Common myeloid progenitor, CD34-positive (primary cell): ENCODE data around the gene ACOT8.

ENCODE experiments used
- CTCF ChIA-PET: fragments of 350-600 bp; sonication (Branson Sonifier 250); formaldehyde crosslinking; loops from one replicate; lab custom pipeline; 2021; ENCODE audit warnings: antibody characterized with exemption; lab: Charles Lee
- POLR2A ChIA-PET: fragments of 350-600 bp; sonication (Branson Sonifier 250); formaldehyde crosslinking; loops from one replicate; lab custom pipeline; 2021; ENCODE audit warnings: antibody characterized with exemption; lab: Charles Lee
- DNase-seq, 3 donors: peaks; one replicate each; pipeline versions ENCODE4 v3.0.0 to v3.0.0-alpha.2; 2013
- H3K27ac ChIP-seq, 2 experiments: 1 replicate in 1 of 2; 2 replicates in 1 of 2; pipeline ENCODE4 v1.7.0; 2013; ENCODE audit warnings: inconsistent platforms in 2 of 2, low read length in 2 of 2, mild to moderate bottlenecking in 2 of 2, low read depth in 1 of 2, moderate library complexity in 1 of 2; ENCODE audit not compliant: severe bottlenecking in 2 of 2, insufficient read depth in 1 of 2, poor library complexity in 1 of 2
- H3K27me3 ChIP-seq, 5 experiments: replicated peaks in 2 of 5; 1 replicate in 3 of 5; 2 replicates in 2 of 5; pipeline versions ENCODE4 v1.6.1 to v1.7.0; 2013; ENCODE audit warnings: low read length in 4 of 5, mild to moderate bottlenecking in 2 of 5, moderate library complexity in 2 of 5, inconsistent platforms in 1 of 5; ENCODE audit not compliant: insufficient read depth in 5 of 5, control insufficient read depth in 4 of 5
- H3K36me3 ChIP-seq, 4 experiments: 1 replicate in 2 of 4; 2 replicates in 2 of 4; pipeline versions ENCODE4 v1.6.1 to v1.7.0; 2013; ENCODE audit warnings: low read length in 3 of 4, control low read depth in 1 of 4, mild to moderate bottlenecking in 1 of 4; ENCODE audit not compliant: control insufficient read depth in 4 of 4, insufficient read depth in 4 of 4
- H3K4me1 ChIP-seq, 4 experiments: 1 replicate in 3 of 4; 2 replicates in 1 of 4; pipeline versions ENCODE4 v1.6.1 to v1.7.1; 2013; ENCODE audit warnings: low read length in 3 of 4, mild to moderate bottlenecking in 3 of 4, control low read depth in 1 of 4, inconsistent platforms in 1 of 4, moderate library complexity in 1 of 4; ENCODE audit not compliant: control insufficient read depth in 4 of 4, insufficient read depth in 4 of 4; ENCODE audit errors: control extremely low read depth in 1 of 4
- H3K4me3 ChIP-seq, 7 experiments: 1 replicate in 4 of 7; 2 replicates in 3 of 7; pipeline versions ENCODE4 v1.5.1 to v1.7.0; 2013; ENCODE audit warnings: mild to moderate bottlenecking in 7 of 7, low read length in 6 of 7, moderate library complexity in 6 of 7, inconsistent platforms in 2 of 7, low read depth in 2 of 7, control low read depth in 1 of 7; ENCODE audit not compliant: insufficient read depth in 4 of 7, control insufficient read depth in 1 of 7; ENCODE audit errors: extremely low read depth in 1 of 7
- H3K9me3 ChIP-seq, 5 experiments: 1 replicate in 4 of 5; 2 replicates in 1 of 5; pipeline versions ENCODE4 v1.6.1 to v1.7.1; 2013; ENCODE audit warnings: low read length in 4 of 5, mild to moderate bottlenecking in 2 of 5, inconsistent platforms in 1 of 5, low read depth in 1 of 5, moderate library complexity in 1 of 5; ENCODE audit not compliant: control insufficient read depth in 4 of 5, insufficient read depth in 2 of 5; ENCODE audit errors: control extremely low read depth in 1 of 5
- WGBS: methylation state at CpG from one replicate; pipeline ENCODE4 v1.1.5; 2013; ENCODE audit not compliant: insufficient coverage; 5-methylcytosine and 5-hydroxymethylcytosine counted together

Gene ACOT8

DNA sequence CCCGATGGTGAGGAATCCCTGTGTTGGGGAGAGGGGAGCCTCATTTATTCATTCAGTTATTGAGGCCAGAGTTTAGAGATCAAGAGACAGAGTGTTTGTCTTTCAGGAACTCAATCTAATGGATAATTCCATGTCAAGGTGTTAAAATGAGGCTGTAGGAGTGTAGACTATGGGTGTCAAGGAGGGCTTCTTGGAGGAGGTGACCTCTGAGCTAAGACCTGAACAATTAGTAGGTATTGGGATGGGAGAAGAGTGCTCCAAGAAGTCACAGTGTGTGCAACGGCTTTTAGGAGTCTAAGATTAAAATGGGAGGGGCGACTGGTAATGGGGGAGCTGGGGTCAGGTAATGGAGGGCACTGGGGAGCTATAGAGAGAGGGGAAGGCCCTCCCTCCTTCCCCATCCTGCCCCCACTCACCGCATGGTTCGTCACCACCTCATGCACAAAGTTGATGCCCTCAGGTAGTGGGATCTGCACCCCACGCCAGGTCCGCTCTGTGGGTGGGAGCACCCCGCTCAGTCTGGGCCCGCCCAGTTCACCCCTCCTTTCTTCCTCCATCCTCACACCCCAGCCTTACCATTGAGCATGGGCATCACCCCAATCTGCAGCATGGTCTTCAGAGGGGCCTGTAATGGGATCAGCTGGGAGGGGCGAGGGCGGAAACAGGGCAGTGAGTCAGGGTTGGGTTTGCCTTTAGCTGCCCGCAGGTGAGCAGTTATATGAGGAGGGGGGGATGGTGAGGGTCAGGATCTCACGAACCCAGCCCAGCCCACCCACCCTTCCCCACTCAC is 42.0 kb upstream of the ACOT8 start:
- POLR2A ChIA-PET = interaction anchor here (0.6 kb wide), 1 partner anchor 43 kb away, joined by 3 read pairs; no protein-coding TSS in a partner anchor
- Histone ChIP-seq H3K27ac (no peak overlapping the region), H3K4me3 (no peak overlapping the region), H3K36me3 (peaks cover 6 to 55% (median 36%) of the 10 kb centered on the region in 4 experiments), H3K9me3 (no peaks in the 10 kb centered on the region), H3K27me3 (no peaks in the 10 kb centered on the region), H3K4me1 (no peaks in the 10 kb centered on the region)
- WGBS = 90% methylated on average over 5 of the region's 13 CpGs
- DNase-seq = no peak
- CTCF ChIA-PET = interaction anchor here (0.8 to 2.1 kb wide), 5 partner anchors 9 to 100 kb away, joined by 3 to 11 read pairs (median 4); no protein-coding TSS in a partner anchor

DNA sequence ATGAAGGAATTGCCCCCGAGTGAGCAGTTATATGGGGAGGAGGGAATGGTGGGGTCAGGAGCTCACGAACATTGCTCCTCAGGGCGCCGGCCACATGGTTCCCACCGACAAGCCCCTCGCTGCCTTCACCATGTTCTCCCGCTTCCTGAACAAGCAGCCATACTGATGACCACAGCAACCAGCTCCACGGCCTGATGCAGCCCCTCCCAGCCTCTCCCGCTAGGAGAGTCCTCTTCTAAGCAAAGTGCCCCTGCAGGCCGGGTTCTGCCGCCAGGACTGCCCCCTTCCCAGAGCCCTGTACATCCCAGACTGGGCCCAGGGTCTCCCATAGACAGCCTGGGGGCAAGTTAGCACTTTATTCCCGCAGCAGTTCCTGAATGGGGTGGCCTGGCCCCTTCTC is 41.1 kb upstream of the ACOT8 start:
- no peak overlapping the region for H3K27ac ChIP-seq
- H3K27me3 ChIP-seq = no peaks in the 10 kb centered on the region
- H3K4me3 ChIP-seq = no peak overlapping the region
- peaks cover 0 to under 1% (median under 1%) of the 10 kb centered on the region in 4 experiments for H3K4me1 ChIP-seq
- H3K9me3 ChIP-seq = no peaks in the 10 kb centered on the region
- peaks cover 11 to 62% (median 40%) of the 10 kb centered on the region in 4 experiments for H3K36me3 ChIP-seq
- 95% methylated on average over 9 of the region's 12 CpGs for WGBS
- no peak for DNase-seq
- ChIA-PET POLR2A (interaction anchor here (0.7 kb wide), 1 partner anchor 792 kb away, joined by 3 read pairs; no protein-coding TSS in a partner anchor), CTCF (interaction anchor here (0.9 to 2.1 kb wide), 5 partner anchors 8 to 99 kb away, joined by 3 to 11 read pairs (median 4); no protein-coding TSS in a partner anchor)

DNA sequence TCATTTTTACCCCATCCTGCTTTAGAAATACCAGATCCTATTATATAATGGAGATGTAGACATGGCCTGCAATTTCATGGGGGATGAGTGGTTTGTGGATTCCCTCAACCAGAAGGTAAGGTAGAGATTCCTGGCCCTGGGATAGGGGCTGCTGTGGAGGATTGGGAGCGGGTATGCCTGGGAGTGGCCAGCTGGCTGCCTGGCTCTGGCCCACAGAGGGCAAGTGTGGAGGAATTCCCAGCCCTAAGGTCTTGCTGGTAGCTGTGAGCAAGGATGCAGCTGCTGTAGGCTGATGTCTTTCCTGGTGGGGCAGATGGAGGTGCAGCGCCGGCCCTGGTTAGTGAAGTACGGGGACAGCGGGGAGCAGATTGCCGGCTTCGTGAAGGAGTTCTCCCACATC is 40.5 kb upstream of the ACOT8 start:
- H3K27ac ChIP-seq = no peak overlapping the region
- no peak overlapping the region for H3K4me3 ChIP-seq
- H3K27me3 ChIP-seq = no peaks in the 10 kb centered on the region
- no peaks in the 10 kb centered on the region for H3K9me3 ChIP-seq
- H3K4me1 ChIP-seq = peaks cover 0 to 6% (median 4%) of the 10 kb centered on the region in 4 experiments
- H3K36me3 ChIP-seq = peaks cover 11 to 67% (median 43%) of the 10 kb centered on the region in 4 experiments
- WGBS = 92% methylated on average over 6 of the region's 7 CpGs
- no peak for DNase-seq
- CTCF ChIA-PET = interaction anchor here (1.0 to 2.1 kb wide), 2 partner anchors 10 to 98 kb away, joined by 6 to 11 read pairs; no protein-coding TSS in a partner anchor
- POLR2A ChIA-PET = no interaction called here

DNA sequence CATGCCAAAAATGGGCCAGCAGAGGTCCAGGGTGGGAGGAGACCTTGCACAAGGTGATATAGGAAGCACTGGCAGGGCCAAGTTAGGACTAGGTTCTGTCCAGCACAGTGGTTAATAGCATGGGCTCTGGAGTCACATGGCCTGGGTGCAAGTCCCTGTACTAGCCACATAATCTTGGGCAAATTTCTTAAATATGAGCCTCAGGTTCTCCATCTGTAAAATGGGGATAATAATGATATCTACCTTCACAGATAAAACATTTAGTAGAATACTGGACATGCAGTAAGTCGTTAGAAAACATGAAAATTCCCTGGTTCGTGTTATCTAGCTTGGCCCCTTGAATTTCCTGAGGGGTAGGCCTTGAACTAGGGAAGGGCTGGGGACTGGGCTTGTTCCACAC is 40.1 kb upstream of the ACOT8 start:
- WGBS = 100% methylated on average over 1 of the region's 2 CpGs
- POLR2A ChIA-PET = no interaction called here
- DNase-seq = no peak

DNA sequence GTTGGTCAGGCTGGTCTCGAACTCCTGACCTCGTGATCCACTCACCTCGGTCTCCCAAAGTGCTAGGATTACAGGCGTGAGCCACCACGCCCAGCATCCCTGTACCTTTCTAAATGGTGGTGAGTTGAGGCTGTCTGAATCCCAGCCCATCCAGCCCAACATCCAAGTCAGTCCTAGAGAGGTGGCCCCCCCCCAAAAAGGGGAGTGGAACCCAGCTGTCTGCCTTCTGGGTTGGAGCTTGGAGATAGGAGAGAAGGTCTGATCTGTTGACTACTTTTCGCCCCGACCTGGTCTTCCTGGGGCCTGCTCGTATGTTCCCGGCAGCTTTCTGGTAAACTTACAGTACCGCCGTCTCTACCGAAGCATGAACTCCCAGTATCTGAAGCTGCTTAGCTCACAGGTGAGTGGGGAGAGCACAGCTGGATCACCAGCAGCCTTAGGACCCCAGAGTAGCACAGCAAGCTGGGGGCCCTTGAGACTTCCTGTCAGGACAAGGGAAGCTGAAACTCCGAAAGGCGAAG is 39.5 kb upstream of the ACOT8 start:
- no peak overlapping the region for H3K4me3 ChIP-seq
- WGBS = 100% methylated on average over 9 of the region's 14 CpGs
- peaks cover 11 to 65% (median 41%) of the 10 kb centered on the region in 4 experiments for H3K36me3 ChIP-seq
- ChIA-PET POLR2A (no interaction called here), CTCF (interaction anchor here (0.9 to 1.1 kb wide), 3 partner anchors 9 to 63 kb away, joined by 3 read pairs; partner anchors contain the start of gene SPATA25)
- no peaks in the 10 kb centered on the region for H3K27me3 ChIP-seq
- peaks cover 8 to 16% (median 14%) of the 10 kb centered on the region in 4 experiments for H3K4me1 ChIP-seq
- no peak for DNase-seq
- H3K27ac ChIP-seq = no peak overlapping the region
- no peaks in the 10 kb centered on the region for H3K9me3 ChIP-seq

More for the DNA sequence above, 40.1 kb upstream of the ACOT8 start:
- peaks cover 3 to 10% (median 8%) of the 10 kb centered on the region in 4 experiments for H3K4me1 ChIP-seq
- no peaks in the 10 kb centered on the region for H3K27me3 ChIP-seq
- H3K4me3 ChIP-seq = no peak overlapping the region
- no peak overlapping the region for H3K27ac ChIP-seq
- peaks cover 11 to 68% (median 42%) of the 10 kb centered on the region in 4 experiments for H3K36me3 ChIP-seq
- CTCF ChIA-PET = interaction anchor here (0.9 to 1.1 kb wide), 3 partner anchors 10 to 63 kb away, joined by 3 read pairs; partner anchors contain the start of gene SPATA25
- H3K9me3 ChIP-seq = no peaks in the 10 kb centered on the region

DNA sequence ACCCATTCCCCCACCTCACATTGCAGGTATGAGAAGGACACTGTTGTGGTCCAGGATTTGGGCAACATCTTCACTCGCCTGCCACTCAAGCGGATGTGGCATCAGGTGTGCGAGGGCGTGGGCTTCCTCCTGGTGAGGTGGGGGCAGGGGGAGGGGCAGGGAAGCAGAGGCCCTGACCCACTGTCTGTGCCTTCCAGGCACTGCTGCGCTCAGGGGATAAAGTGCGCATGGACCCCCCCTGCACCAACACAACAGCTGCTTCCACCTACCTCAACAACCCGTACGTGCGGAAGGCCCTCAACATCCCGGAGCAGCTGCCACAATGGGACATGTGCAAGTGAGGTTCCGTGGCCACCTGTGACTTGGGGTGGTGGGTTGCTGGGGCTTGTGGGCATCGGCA is 37.6 kb upstream of the ACOT8 start:
- Histone ChIP-seq H3K27ac (no peak overlapping the region), H3K27me3 (no peaks in the 10 kb centered on the region), H3K4me1 (peaks cover 8 to 34% (median 30%) of the 10 kb centered on the region in 4 experiments), H3K9me3 (no peaks in the 10 kb centered on the region), H3K36me3 (peaks cover 11 to 61% (median 39%) of the 10 kb centered on the region in 4 experiments), H3K4me3 (no peak overlapping the region)
- POLR2A ChIA-PET = no interaction called here
- 96% methylated on average over 5 of the region's 12 CpGs for WGBS
- CTCF ChIA-PET = no interaction called here
- no peak for DNase-seq
